ENCODE measurements around the gene TNNI2.

- TF ChIP-seq ZNF592 (IDR thresholded peaks at IDR 0.05), result no peak
- no peak for TF ChIP-seq NR2C1 (IDR thresholded peaks at IDR 0.05)
- TF ChIP-seq ZNF274 (IDR thresholded peaks at IDR 0.05; ENCODE audit: insufficient read depth, insufficient read length), result no peak
- TF ChIP-seq EP300 (IDR thresholded peaks at IDR 0.05; ENCODE audit: borderline replicate concordance in 1 of 2, control insufficient read depth in 1 of 2, low read depth in 2 of 2, low read length in 2 of 2), result no peak
These were observed 8.4 kb downstream of the TNNI2 start for GRCh38 chr11:1847006-1847735.
